ENCODE results near the gene THAP7. TPM values are rescaled to one million over a fixed set of nuclear protein-coding genes. Genes with fewer than 3 reads are reported as not detected.
A peak's percentile ranks its signal among the peaks of the same experiment; 100 is the strongest.

THAP7 gene
- total RNA-seq, 4 donors from 2014 or later, result 33.9 to 57.0 (median 37.4) TPM

- TF ChIP-seq POLR2AphosphoS5 (IDR thresholded peaks at IDR 0.05), result no peak
- no peak for TF ChIP-seq CTCF (IDR thresholded peaks at IDR 0.05)
- TF ChIP-seq EP300 (IDR thresholded peaks at IDR 0.05), result no peak
- no peak for TF ChIP-seq POLR2A (IDR thresholded peaks at IDR 0.05)
- peaks cover 37% of the 10 kb centered on the region for H3K36me3 ChIP-seq
- peak overlapping the region; percentile 62 for H3K27ac ChIP-seq
- 76% methylated on average over 10 of the region's 10 CpGs for WGBS
- DNase-seq (ENCODE audit: low spot score in 2 of 2), result no peak
- H3K4me3 ChIP-seq, result no peak overlapping the region
- H3K9me3 ChIP-seq, result no peaks in the 10 kb centered on the region
- H3K27me3 ChIP-seq, result no peaks in the 10 kb centered on the region
- peaks cover 37% of the 10 kb centered on the region for H3K4me1 ChIP-seq
Measured at GRCh38 chr22:20951151-20951931, 50.6 kb downstream of the THAP7 start.

GRCh38 chr22:20949698-20950183, 52.2 kb downstream of the THAP7 start:
- 83% methylated on average over 13 of the region's 13 CpGs for WGBS
- Histone ChIP-seq H3K27me3 (no peaks in the 10 kb centered on the region), H3K36me3 (peaks cover 37% of the 10 kb centered on the region), H3K27ac (no peak overlapping the region), H3K4me3 (no peak overlapping the region), H3K9me3 (no peaks in the 10 kb centered on the region), H3K4me1 (peaks cover 40% of the 10 kb centered on the region)
- TF ChIP-seq CTCF (IDR thresholded peaks at IDR 0.05) (no peak), POLR2AphosphoS5 (IDR thresholded peaks at IDR 0.05) (no peak), EP300 (IDR thresholded peaks at IDR 0.05) (no peak), POLR2A (IDR thresholded peaks at IDR 0.05) (no peak)
- DNase-seq (ENCODE audit: low spot score in 2 of 2), result no peak

Other genes with a start within 250 kb of the THAP7 start
- gene SERPIND1, start 228.0 kb downstream of the THAP7 start, total RNA-seq, result under 1 TPM in 1 of 4 donors, not detected in 3; 0.40 TPM
- gene PI4KA, start 143.3 kb downstream of the THAP7 start, total RNA-seq, result 100 to 1,000 TPM in 1 of 4 donors, 10 to 100 TPM in 3; 44.7 to 136 (median 67.7) TPM
- 10 to 100 TPM; 19.1 to 29.8 (median 22.8) TPM for gene SNAP29, start 143.1 kb downstream of the THAP7 start, total RNA-seq
- 10 to 100 TPM; 52.7 to 75.3 (median 71.9) TPM for gene CRKL, start 84.7 kb downstream of the THAP7 start, total RNA-seq
- gene AIFM3, start 34.9 kb downstream of the THAP7 start, total RNA-seq, result under 1 TPM in 1 of 4 donors, not detected in 3; 0.72 TPM
- 10 to 100 TPM; 29.3 to 75.6 (median 46.9) TPM for gene LZTR1, start 19.8 kb downstream of the THAP7 start, total RNA-seq
- gene P2RX6, start 13.0 kb upstream of the THAP7 start, total RNA-seq, result 1 to 10 TPM in 3 of 4 donors, under 1 TPM in 1; 0.21 to 3.1 (median 1.0) TPM
- 1 to 10 TPM in 3 of 4 donors, under 1 TPM in 1; 0.48 to 2.2 (median 1.6) TPM for gene SLC7A4, start 30.4 kb upstream of the THAP7 start, total RNA-seq
- not detected for gene LRRC74B, start 43.8 kb upstream of the THAP7 start, total RNA-seq

Measured in suprapubic skin (tissue), 4 donors.